HG03103 (cell line): ENCODE measurements around the gene ANP32B.

Experiments
- ATAC-seq: cut with Tn5 transposase; IDR thresholded peaks from one replicate; pipeline ENCODE4 v1.9.1; 2021; ENCODE audit warnings: low read depth; ENCODE audit not compliant: unreplicated experiment

Gene ANP32B

DNA sequence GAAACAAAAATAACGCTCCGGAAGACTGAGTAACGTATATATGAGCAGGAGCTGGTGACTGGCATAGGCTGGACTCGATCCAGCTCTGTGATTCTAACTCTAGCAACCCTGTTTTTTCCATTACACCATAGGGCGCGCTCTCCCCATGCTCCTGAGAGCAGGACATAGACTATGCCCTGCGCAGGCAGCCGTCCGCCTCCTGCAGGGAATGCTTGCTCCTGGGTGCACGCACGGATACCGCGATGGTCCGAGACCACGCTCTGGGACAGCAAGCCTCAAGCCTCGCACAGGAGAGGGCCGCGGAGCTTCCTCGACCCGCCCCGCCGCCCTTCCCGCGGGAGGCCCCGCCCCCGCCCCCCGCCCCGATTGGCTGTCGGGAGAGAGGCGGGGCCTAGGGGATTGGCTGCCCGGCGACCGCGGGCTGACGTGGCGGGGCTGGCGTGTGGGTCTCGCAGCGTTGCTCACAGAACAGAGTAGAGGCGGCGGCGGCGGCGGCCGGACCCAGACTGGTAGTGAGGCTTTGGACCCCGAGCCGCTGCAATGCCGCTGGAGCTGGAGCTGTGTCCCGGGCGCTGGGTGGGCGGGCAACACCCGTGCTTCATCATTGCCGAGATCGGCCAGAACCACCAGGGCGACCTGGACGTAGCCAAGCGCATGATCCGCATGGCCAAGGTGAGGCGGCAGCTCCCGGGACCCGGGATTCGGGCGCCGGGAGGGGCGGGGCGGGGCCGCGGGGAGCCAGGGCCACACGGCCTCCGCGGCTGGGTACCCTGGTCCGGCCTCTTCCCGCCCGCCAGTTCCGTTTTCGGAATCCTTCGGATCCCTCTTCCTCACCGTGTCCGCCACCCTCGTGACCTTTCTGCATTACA is 73.4 kb downstream of the ANP32B start, which contains the start of gene NANS:
Gene NANS (plus strand): TSS at position 464 of the 869 bp plus-strand sequence. CDS start 77 bp downstream, at position 541.
- ATAC-seq: peak; percentile 95

DNA sequence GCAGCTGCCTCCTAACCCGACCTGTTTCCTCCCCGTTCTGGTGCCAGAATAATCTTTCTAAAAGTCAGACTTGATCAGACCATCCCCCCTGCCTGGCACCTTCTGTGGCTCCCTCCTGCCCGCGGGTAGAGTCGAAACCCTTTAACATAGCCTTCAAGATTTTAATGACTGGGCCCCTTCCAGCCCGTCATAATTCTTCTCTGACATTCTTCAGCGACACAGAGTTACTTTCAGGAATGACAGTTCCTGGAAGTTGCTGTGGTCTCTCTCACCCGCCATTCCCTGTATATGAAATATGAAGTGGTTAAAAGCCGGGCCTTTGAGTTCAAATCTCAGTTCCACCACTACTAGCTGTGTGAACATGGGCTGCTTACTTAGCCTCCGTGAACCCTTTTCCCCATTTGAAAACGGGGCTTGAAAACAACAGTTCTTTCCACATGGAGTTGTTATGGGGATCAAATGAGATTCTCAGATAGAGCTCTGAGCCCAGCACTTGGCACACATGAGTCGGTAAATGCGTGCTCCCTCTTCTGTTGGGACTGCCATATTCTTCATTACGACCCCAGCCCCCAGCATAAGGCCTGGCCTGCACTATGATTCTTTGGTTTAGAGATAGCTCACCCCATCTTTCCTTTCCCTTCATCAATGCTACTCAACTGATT is 74.1 kb downstream of the ANP32B start:
- ATAC-seq: no peak

DNA sequence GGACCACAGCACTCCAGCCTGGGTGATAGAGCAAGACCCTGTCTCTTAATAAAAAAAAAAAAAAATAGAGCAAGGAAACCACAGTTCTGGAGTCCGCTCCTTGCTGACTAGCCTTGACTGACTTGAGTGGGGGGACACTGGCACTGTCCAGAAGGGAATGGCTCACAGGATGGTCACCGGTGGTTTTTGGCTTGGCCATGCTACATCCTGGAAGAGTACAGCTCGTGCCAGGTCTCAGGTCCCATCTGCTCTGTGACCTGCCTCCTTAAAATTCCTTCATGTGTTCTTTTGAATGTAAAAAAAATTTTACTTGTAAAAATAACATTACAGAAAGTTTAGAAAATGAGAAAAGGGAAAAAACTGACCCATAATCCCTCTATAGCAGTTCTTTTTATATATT is 79.0 kb downstream of the ANP32B start:
- ATAC-seq: no peak

DNA sequence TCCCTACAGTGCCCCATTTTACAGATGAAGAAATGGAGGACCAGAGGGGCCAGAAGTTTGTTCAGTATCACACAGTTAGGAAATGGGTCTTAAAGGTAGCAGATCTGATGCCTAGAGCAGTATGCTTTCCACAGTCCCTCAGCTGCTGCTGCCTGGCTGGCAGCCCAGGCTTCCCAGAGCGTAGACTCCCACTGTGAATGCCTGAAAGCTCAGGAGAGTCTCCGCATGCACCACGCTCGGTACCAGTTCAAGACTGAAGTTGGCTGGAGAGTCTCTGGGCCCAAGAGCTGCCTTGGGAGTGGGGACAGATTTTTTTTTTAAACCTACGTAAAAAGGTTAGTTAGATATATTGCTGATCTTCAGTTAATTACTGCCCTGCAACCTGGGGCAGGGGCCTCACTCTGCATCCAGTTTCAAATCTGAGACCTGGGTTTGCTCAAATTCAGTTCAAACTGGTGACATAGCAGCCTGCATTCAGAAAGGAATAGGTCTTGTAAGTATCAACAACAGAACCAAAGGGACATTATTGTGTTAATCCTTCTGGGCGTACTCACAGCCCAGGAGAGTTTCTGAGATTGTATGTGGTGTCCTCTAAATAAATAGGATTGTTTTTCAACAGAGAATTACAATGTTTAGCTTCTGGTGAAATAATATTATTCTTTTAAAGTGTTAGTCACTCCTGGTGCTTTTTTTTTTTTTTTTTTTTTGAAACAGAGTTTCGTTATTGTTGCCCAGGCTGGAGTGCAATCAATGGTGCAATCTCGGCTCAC is 81.7 kb downstream of the ANP32B start:
- no peak for ATAC-seq
